H9 (cell line): ENCODE measurements around the gene MRPL40. TPM values are rescaled to one million over a fixed set of nuclear protein-coding genes. Genes with fewer than 3 reads are reported as not detected.

Experiments used
- DNase-seq: peaks from one replicate; pipeline ENCODE4 v3.0.0-alpha.2; 2017
- H2AFZ ChIP-seq: one replicate; pipeline ENCODE4 v1.6.1; 2013; ENCODE audit warnings: mild to moderate bottlenecking, low read length, control low read depth, moderate library complexity
- H2AK5ac ChIP-seq: 2 replicates; pipeline ENCODE4 v1.6.1; 2013; ENCODE audit warnings: low read length, control low read depth, mixed read lengths; ENCODE audit not compliant: insufficient read length
- H2BK120ac ChIP-seq: one replicate; pipeline ENCODE4 v1.6.1; 2013; ENCODE audit warnings: low read depth, mild to moderate bottlenecking, low read length, control low read depth, inconsistent platforms; ENCODE audit not compliant: poor library complexity, severe bottlenecking
- H2BK12ac ChIP-seq: 2 replicates; pipeline ENCODE4 v1.6.1; 2013; ENCODE audit warnings: low read length, control low read depth, mixed read lengths, low read depth; ENCODE audit not compliant: insufficient read length
- H2BK15ac ChIP-seq: 2 replicates; pipeline ENCODE4 v1.6.1; 2013; ENCODE audit warnings: low read depth, low read length, control low read depth
- H2BK20ac ChIP-seq: one replicate; pipeline ENCODE4 v1.6.1; 2013; ENCODE audit warnings: low read depth, mild to moderate bottlenecking, low read length, control low read depth, inconsistent platforms; ENCODE audit not compliant: poor library complexity, severe bottlenecking
- H2BK5ac ChIP-seq: 2 replicates; pipeline ENCODE4 v1.6.1; 2013; ENCODE audit warnings: low read length, control low read depth, mixed read lengths; ENCODE audit not compliant: insufficient read length
- H3K14ac ChIP-seq: 2 replicates; pipeline ENCODE4 v1.6.1; 2013; ENCODE audit warnings: low read length, control low read depth; ENCODE audit not compliant: insufficient read depth
- H3K18ac ChIP-seq: 2 replicates; pipeline ENCODE4 v1.6.1; 2013; ENCODE audit warnings: low read depth, mild to moderate bottlenecking, mixed read lengths, low read length, control low read depth; ENCODE audit not compliant: insufficient read length
- H3K23ac ChIP-seq: 2 replicates; pipeline ENCODE4 v1.6.1; 2013; ENCODE audit warnings: low read length, control low read depth, mixed read lengths, low read depth; ENCODE audit not compliant: insufficient read length
- H3K23me2 ChIP-seq: 2 replicates; pipeline ENCODE4 v1.6.1; 2013; ENCODE audit warnings: low read depth, mild to moderate bottlenecking, mixed read lengths, low read length, control low read depth; ENCODE audit not compliant: insufficient read length, poor library complexity, severe bottlenecking
- H3K27ac ChIP-seq: 2 replicates; pipeline ENCODE4 v1.5.1; 2013; ENCODE audit warnings: low read length, control low read depth, mixed read lengths, low read depth; ENCODE audit not compliant: insufficient read length
- H3K27me3 ChIP-seq: 2 replicates; pipeline ENCODE4 v1.6.1; 2013; ENCODE audit warnings: low read length, control low read depth, inconsistent platforms; ENCODE audit not compliant: insufficient read depth
- H3K4ac ChIP-seq: 2 replicates; pipeline ENCODE4 v1.6.1; 2013; ENCODE audit warnings: low read depth, mild to moderate bottlenecking, control low read depth, inconsistent platforms, low read length, moderate library complexity
- H3K4me1 ChIP-seq: 2 replicates; pipeline ENCODE4 v1.6.1; 2013; ENCODE audit warnings: low read length, control low read depth, inconsistent platforms; ENCODE audit not compliant: insufficient read depth
- H3K4me2 ChIP-seq: 2 replicates; pipeline ENCODE4 v1.6.1; 2013; ENCODE audit warnings: low read length, control low read depth, mixed read lengths; ENCODE audit not compliant: insufficient read length, insufficient read depth
- H3K56ac ChIP-seq: 2 replicates; pipeline ENCODE4 v1.6.1; 2013; ENCODE audit warnings: low read depth, mild to moderate bottlenecking, mixed read lengths, low read length, control low read depth; ENCODE audit not compliant: insufficient read length
- H3K79me1 ChIP-seq: 2 replicates; pipeline ENCODE4 v1.6.1; 2013; ENCODE audit warnings: low read depth, mild to moderate bottlenecking, moderate library complexity, low read length, control low read depth, inconsistent platforms; ENCODE audit not compliant: insufficient read depth, poor library complexity, severe bottlenecking
- H3K79me2 ChIP-seq: 2 replicates; pipeline ENCODE4 v1.6.1; 2013; ENCODE audit warnings: low read length, control low read depth, inconsistent platforms; ENCODE audit not compliant: insufficient read depth
- H3K9ac ChIP-seq: 2 replicates; pipeline ENCODE4 v1.6.1; 2013; ENCODE audit warnings: low read length, control low read depth, mixed read lengths; ENCODE audit not compliant: insufficient read length; ENCODE audit errors: extremely low read depth
- H3K9me3 ChIP-seq: one replicate; pipeline ENCODE4 v1.6.1; 2013; ENCODE audit warnings: low read depth, low read length, inconsistent platforms; ENCODE audit not compliant: control insufficient read depth
- H3T11ph ChIP-seq: one replicate; pipeline ENCODE4 v1.6.1; 2013; ENCODE audit warnings: mild to moderate bottlenecking, low read length, control low read depth, inconsistent platforms
- H4K20me1 ChIP-seq: one replicate; pipeline ENCODE4 v1.6.1; 2013; ENCODE audit not compliant: control insufficient read depth, insufficient read length, insufficient read depth
- H4K5ac ChIP-seq: 2 replicates; pipeline ENCODE4 v1.6.1; 2013; ENCODE audit warnings: low read depth, mild to moderate bottlenecking, mixed read lengths, low read length, control low read depth; ENCODE audit not compliant: insufficient read length
- H4K8ac ChIP-seq: replicated peaks from 2 replicates; pipeline ENCODE4 v1.6.1; 2013; ENCODE audit warnings: low read length, control low read depth, mixed read lengths, low read depth; ENCODE audit not compliant: insufficient read length
- H4K91ac ChIP-seq: 2 replicates; pipeline ENCODE4 v1.6.1; 2013; ENCODE audit warnings: low read depth, mild to moderate bottlenecking, moderate library complexity, mixed read lengths, low read length, control low read depth; ENCODE audit not compliant: insufficient read length
- H3K27ac Mint-ChIP-seq, 3 experiments: 2 replicates in 2 of 3; 3 replicates in 1 of 3; pipeline ENCODE4 v1.8.0; 2020 to 2021; ENCODE audit warnings: mixed read lengths in 3 of 3, mild to moderate bottlenecking in 1 of 3, moderate library complexity in 1 of 3
- H3K27me3 Mint-ChIP-seq: 2 replicates; pipeline ENCODE4 v1.8.0; 2021; ENCODE audit warnings: low read depth, mild to moderate bottlenecking, moderate library complexity, mixed read lengths
- H3K36me3 Mint-ChIP-seq, 3 experiments: 2 replicates in 2 of 3; 3 replicates in 1 of 3; pipeline ENCODE4 v1.8.0; 2020 to 2021; ENCODE audit warnings: low read depth in 3 of 3, mixed read lengths in 3 of 3; ENCODE audit not compliant: insufficient read depth in 1 of 3
- H3K4me1 Mint-ChIP-seq, 2 experiments: 2 replicates each; pipeline ENCODE4 v1.8.0; 2020; ENCODE audit warnings: mixed read lengths in 2 of 2
- H3K4me3 Mint-ChIP-seq, 2 experiments: 2 replicates in 1 of 2; 3 replicates in 1 of 2; pipeline ENCODE4 v1.8.0; 2020 to 2021; ENCODE audit warnings: mild to moderate bottlenecking in 2 of 2, mixed read lengths in 2 of 2, moderate library complexity in 1 of 2
- H3K9me3 Mint-ChIP-seq, 2 experiments: 2 replicates in 1 of 2; 3 replicates in 1 of 2; pipeline ENCODE4 v1.8.0; 2020; ENCODE audit warnings: mild to moderate bottlenecking in 2 of 2, mixed read lengths in 2 of 2, moderate library complexity in 1 of 2
- CTCF ChIP-seq: fragments of 200-600 bp; sonication (generic); conservative IDR thresholded peaks from 3 replicates; pipeline ENCODE4 v1.8.0; 2021; ENCODE audit warnings: antibody characterized with exemption, mild to moderate bottlenecking
- WGBS: extraction: QIAGEN DNeasy Blood & Tissue Kit; methylation state at CpG from one replicate; pipeline ENCODE4 v1.1.7; 2013; ENCODE audit warnings: missing lambda C conversion rate, low lambda C conversion rate, mixed read lengths; ENCODE audit not compliant: insufficient read length; ENCODE audit errors: extremely low coverage; 5-methylcytosine and 5-hydroxymethylcytosine counted together
- total RNA-seq: library from RNA; stranded (reverse); gene quantifications from 2 replicates; pipeline ENCODE4 v1.2.1, GENCODE V29; 2021

The MRPL40 gene
- total RNA-seq, 1 experiment from 2014 or later, result 15.2 TPM

- Mint-ChIP-seq H3K36me3 (peaks cover 11 to 33% (median 21%) of the 10 kb centered on the region in 3 experiments), H3K4me1 (peaks cover 20% of the 10 kb centered on the region in 2 experiments), H3K27ac (no peak overlapping the region), H3K27me3 (no peaks in the 10 kb centered on the region; the same call in 1 of the 2 replicates), H3K9me3 (no peaks in the 10 kb centered on the region), H3K4me3 (peak overlapping the region; percentile 98)
- no peak overlapping the region for H4K8ac ChIP-seq
- H3K4me2 ChIP-seq, result peak overlapping the region; percentile 75
- no peak overlapping the region for H4K5ac ChIP-seq
- H4K20me1 ChIP-seq, result no peaks in the 10 kb centered on the region
- H3K27ac ChIP-seq, result no peak overlapping the region
- no peaks in the 10 kb centered on the region for H3K27me3 ChIP-seq
- H3K79me1 ChIP-seq, result peaks cover 3% of the 10 kb centered on the region
- WGBS, result no CpG with 5 or more reads among the region's 5 CpGs
- no peak overlapping the region for H3K4ac ChIP-seq
- no peak overlapping the region for H4K91ac ChIP-seq
- peaks cover 20% of the 10 kb centered on the region; the same call in 1 of the 2 replicates for H3K79me2 ChIP-seq
- H2BK15ac ChIP-seq, result no peak overlapping the region
- TF ChIP-seq CTCF, result no peak
- H3K14ac ChIP-seq, result no peak overlapping the region
- peaks cover 3% of the 10 kb centered on the region for H3K4me1 ChIP-seq
- H2AK5ac ChIP-seq, result no peak overlapping the region
- peaks cover 13% of the 10 kb centered on the region for H3K23me2 ChIP-seq
- no peak overlapping the region for H3K23ac ChIP-seq
- no peak overlapping the region for H3K18ac ChIP-seq
- no peak overlapping the region for H3T11ph ChIP-seq
- no peak for DNase-seq
- H3K9ac ChIP-seq, result peak overlapping the region; percentile 96
- no peak overlapping the region for H2AFZ ChIP-seq
- H2BK12ac ChIP-seq, result no peak overlapping the region
- no peak overlapping the region for H2BK5ac ChIP-seq
- H3K56ac ChIP-seq, result no peak overlapping the region
- H2BK120ac ChIP-seq, result no peak overlapping the region
- H2BK20ac ChIP-seq, result no peak overlapping the region
- no peaks in the 10 kb centered on the region for H3K9me3 ChIP-seq
Observed at GRCh38 chr22:19477321-19478044, 45.1 kb downstream of the MRPL40 start.
